Effector CD8-positive, alpha-beta T cell (primary cell): ENCODE results near the gene FOSL1.

Source experiments
- DNase-seq: peaks from one replicate; lab custom pipeline; 2025; lab: John Stamatoyannopoulos, UW

FOSL1 gene

GRCh38 chr11:65919573-65920371, 19.6 kb upstream of the FOSL1 start:
- DNase-seq = peak; percentile 65

- peak; percentile 96 for DNase-seq
Measured at GRCh38 chr11:65919141-65919572, 19.0 kb upstream of the FOSL1 start, which contains the start of gene DRAP1. Gene DRAP1 (plus strand): TSS chr11:65919426. CDS start chr11:65919502, 76 bp downstream.

GRCh38 chr11:65918211-65919140, 18.3 kb upstream of the FOSL1 start, which contains the start of gene C11orf68:
Gene C11orf68 (minus strand): TSS chr11:65919062. CDS start chr11:65919031, 31 bp downstream.
- DNase-seq = no peak

GRCh38 chr11:65917434-65918210, 17.4 kb upstream of the FOSL1 start:
- DNase-seq = no peak

- DNase-seq = no peak
Measured at GRCh38 chr11:65917077-65917433, 16.9 kb upstream of the FOSL1 start.

- DNase-seq = no peak
Measured at GRCh38 chr11:65916391-65916790, 16.2 kb upstream of the FOSL1 start.

- no peak for DNase-seq
Measured at GRCh38 chr11:65915821-65916251, 15.6 kb upstream of the FOSL1 start.

GRCh38 chr11:65915101-65915820, 15.1 kb upstream of the FOSL1 start:
- no peak for DNase-seq

GRCh38 chr11:65912845-65913244, 12.7 kb upstream of the FOSL1 start:
- no peak for DNase-seq

- no peak for DNase-seq
Measured at GRCh38 chr11:65911682-65912568, 11.7 kb upstream of the FOSL1 start.

GRCh38 chr11:65907878-65908277, 7.7 kb upstream of the FOSL1 start:
- no peak for DNase-seq

- no peak for DNase-seq
Measured at GRCh38 chr11:65906602-65907001, 6.4 kb upstream of the FOSL1 start.

- no peak for DNase-seq
Measured at GRCh38 chr11:65903715-65904114, 3.5 kb upstream of the FOSL1 start.

GRCh38 chr11:65903068-65903481, 2.9 kb upstream of the FOSL1 start:
- no peak for DNase-seq

- DNase-seq = no peak
Measured at GRCh38 chr11:65900899-65901180, 652 bp upstream of the FOSL1 start.

GRCh38 chr11:65899356-65900124, 648 bp downstream of the FOSL1 start:
- peak; percentile 30 for DNase-seq

GRCh38 chr11:65898656-65899355, 1.4 kb downstream of the FOSL1 start:
- no peak for DNase-seq

GRCh38 chr11:65897020-65897471, 3.1 kb downstream of the FOSL1 start:
- DNase-seq = no peak
